ENCODE results near the gene PCDH19. TPM values are rescaled to one million over a fixed set of nuclear protein-coding genes. Genes with fewer than 3 reads are reported as not detected.

The PCDH19 gene
- total RNA-seq, 4 donors from 2014 or later: 0.37 to 1.4 (median 0.60) TPM

DNA sequence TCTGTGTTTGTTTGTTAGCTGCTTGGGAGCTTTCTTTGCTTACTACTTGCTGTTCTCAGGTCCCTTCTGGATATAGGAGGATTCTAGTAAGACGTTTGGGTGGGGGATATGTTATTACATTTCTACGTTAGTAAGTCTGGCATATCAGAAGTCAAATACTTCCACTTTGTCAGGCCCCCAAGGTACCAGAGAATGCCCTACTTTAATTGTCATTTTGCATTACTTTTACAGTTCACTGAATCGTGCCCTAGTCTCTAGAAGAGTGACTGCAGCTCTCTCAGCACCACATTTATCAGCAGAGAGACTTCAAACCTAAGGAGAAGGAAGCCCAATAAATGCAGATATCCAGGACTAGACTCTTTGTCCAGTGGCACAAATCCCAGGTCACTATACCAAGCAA, 54.4 kb downstream of the PCDH19 start:
- H3K27ac ChIP-seq: no peak overlapping the region
- no peaks in the 10 kb centered on the region for H3K27me3 ChIP-seq
- H3K9me3 ChIP-seq: no peaks in the 10 kb centered on the region
- no peak overlapping the region for H3K4me3 ChIP-seq
- no peaks in the 10 kb centered on the region for H3K4me1 ChIP-seq
- no peak for TF ChIP-seq EP300 (IDR thresholded peaks at IDR 0.05; ENCODE audit: low read depth)
- TF ChIP-seq POLR2A (IDR thresholded peaks at IDR 0.05): no peak
- TF ChIP-seq CTCF (IDR thresholded peaks at IDR 0.05): no peak
- TF ChIP-seq POLR2AphosphoS5 (IDR thresholded peaks at IDR 0.05): no peak
- no peaks in the 10 kb centered on the region for H3K36me3 ChIP-seq
- intact Hi-C loops (cut with DNase I; ENCODE audit: low total_unique reads): no loop called here
- in situ Hi-C loops (cut with MboI; ENCODE audit: low pct_ligation_motif_present in 1 of 4, low pct_unique_long_range_greater_than_20kb in 1 of 4, low sequenced_read_pairs in 3 of 4): no loop called here
- DNase-seq: no peak
- WGBS, 2 donors (ENCODE audit: low coverage in 1 of 2): 45 to 48% methylated on average over 2 to 3 of the region's 3 CpGs

GRCh38 chrX:100353326-100353725, 56.7 kb downstream of the PCDH19 start:
- no peak overlapping the region for H3K4me3 ChIP-seq
- H3K4me1 ChIP-seq: no peaks in the 10 kb centered on the region
- no peaks in the 10 kb centered on the region for H3K9me3 ChIP-seq
- H3K27me3 ChIP-seq: no peaks in the 10 kb centered on the region
- in situ Hi-C loops (cut with MboI; ENCODE audit: low pct_ligation_motif_present in 1 of 4, low pct_unique_long_range_greater_than_20kb in 1 of 4, low sequenced_read_pairs in 3 of 4): no loop called here
- no peaks in the 10 kb centered on the region for H3K36me3 ChIP-seq
- 54% methylated on average over 4 of the region's 4 CpGs; no CpG with 5 or more reads in 1 of the 2 donors for WGBS, 2 donors (ENCODE audit: low coverage in 1 of 2)
- intact Hi-C loops (cut with DNase I; ENCODE audit: low total_unique reads): no loop called here
- no peak for DNase-seq
- H3K27ac ChIP-seq: no peak overlapping the region
- TF ChIP-seq POLR2A (IDR thresholded peaks at IDR 0.05) (no peak), CTCF (IDR thresholded peaks at IDR 0.05) (no peak), POLR2AphosphoS5 (IDR thresholded peaks at IDR 0.05) (no peak), EP300 (IDR thresholded peaks at IDR 0.05; ENCODE audit: low read depth) (no peak)

DNA sequence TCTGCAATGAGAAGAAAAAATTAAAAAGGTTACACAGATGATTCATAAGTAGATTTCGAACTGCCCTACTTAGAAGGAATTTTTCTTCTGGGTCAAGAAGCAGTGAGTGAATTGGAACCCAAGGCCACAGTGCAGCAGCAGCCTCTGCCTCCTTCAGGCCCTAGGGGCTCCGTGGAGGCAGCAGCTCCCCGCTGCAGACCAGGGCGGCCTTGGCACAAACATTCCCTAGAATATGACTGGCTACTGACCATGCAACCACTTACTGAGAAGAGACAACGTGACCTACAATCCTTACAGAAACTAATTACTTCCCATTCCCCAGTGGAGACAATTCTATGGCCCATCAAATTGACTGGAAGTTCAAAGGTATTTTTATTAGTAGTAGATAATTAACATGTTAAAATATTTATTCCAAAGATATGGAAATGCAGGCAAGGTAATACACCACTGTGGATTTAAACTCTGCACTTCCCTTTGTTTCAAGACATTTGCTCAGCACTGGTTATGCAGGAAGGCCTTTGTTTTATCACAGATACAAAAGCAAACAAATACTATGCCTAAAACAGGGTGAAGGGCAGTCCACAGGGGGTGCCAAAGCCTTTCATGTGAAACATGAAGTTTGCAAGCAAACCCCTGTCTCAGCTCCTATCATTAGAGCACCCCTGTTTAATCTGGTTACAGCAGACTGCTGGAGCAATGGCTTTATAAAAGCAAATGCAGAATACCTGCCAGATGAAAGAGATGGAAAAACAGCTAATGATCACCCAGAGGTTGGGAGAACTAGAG, 59.2 kb downstream of the PCDH19 start:
- in situ Hi-C loops (cut with MboI; ENCODE audit: low pct_ligation_motif_present in 1 of 4, low pct_unique_long_range_greater_than_20kb in 1 of 4, low sequenced_read_pairs in 3 of 4): no loop called here
- Histone ChIP-seq H3K36me3 (no peaks in the 10 kb centered on the region), H3K27ac (no peak overlapping the region), H3K4me1 (no peaks in the 10 kb centered on the region), H3K4me3 (no peak overlapping the region), H3K27me3 (no peaks in the 10 kb centered on the region), H3K9me3 (no peaks in the 10 kb centered on the region)
- intact Hi-C loops (cut with DNase I; ENCODE audit: low total_unique reads): no loop called here
- 48% methylated on average over 5 of the region's 5 CpGs; no CpG with 5 or more reads in 1 of the 2 donors for WGBS, 2 donors (ENCODE audit: low coverage in 1 of 2)
- DNase-seq: no peak
- TF ChIP-seq CTCF (IDR thresholded peaks at IDR 0.05): no peak
- TF ChIP-seq EP300 (IDR thresholded peaks at IDR 0.05; ENCODE audit: low read depth): no peak
- TF ChIP-seq POLR2A (IDR thresholded peaks at IDR 0.05): no peak
- TF ChIP-seq POLR2AphosphoS5 (IDR thresholded peaks at IDR 0.05): no peak

DNA sequence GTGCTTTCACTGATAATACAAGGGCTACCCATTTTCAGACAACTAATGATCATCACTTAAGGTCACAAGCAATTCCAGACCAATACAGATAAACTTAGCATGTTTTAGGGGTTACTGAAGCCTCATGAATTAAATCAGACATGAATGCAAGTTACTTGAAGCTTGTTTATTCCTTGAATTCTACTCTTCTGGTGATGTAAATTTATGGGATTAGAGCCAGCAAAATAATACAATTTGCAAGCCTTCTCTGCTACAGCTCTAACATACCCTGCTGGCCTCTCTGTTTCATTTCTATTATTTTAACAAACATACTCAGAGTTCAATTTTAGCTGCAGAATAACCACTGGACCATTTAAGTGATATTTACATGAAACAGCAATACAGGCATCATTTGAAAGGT, 60.7 kb downstream of the PCDH19 start:
- no peaks in the 10 kb centered on the region for H3K4me1 ChIP-seq
- no peak overlapping the region for H3K4me3 ChIP-seq
- TF ChIP-seq POLR2A (IDR thresholded peaks at IDR 0.05): no peak
- in situ Hi-C loops (cut with MboI; ENCODE audit: low pct_ligation_motif_present in 1 of 4, low pct_unique_long_range_greater_than_20kb in 1 of 4, low sequenced_read_pairs in 3 of 4) (no loop called here), intact Hi-C loops (cut with DNase I; ENCODE audit: low total_unique reads) (no loop called here)
- H3K9me3 ChIP-seq: no peaks in the 10 kb centered on the region
- DNase-seq: no peak
- no peaks in the 10 kb centered on the region for H3K36me3 ChIP-seq
- no peak overlapping the region for H3K27ac ChIP-seq
- no peaks in the 10 kb centered on the region for H3K27me3 ChIP-seq

- Histone ChIP-seq H3K9me3 (no peaks in the 10 kb centered on the region), H3K4me3 (no peak overlapping the region), H3K27me3 (no peaks in the 10 kb centered on the region), H3K36me3 (no peaks in the 10 kb centered on the region), H3K4me1 (no peaks in the 10 kb centered on the region), H3K27ac (no peak overlapping the region)
- WGBS, 2 donors (ENCODE audit: low coverage in 1 of 2): 53% methylated on average over 4 of the region's 4 CpGs; no CpG with 5 or more reads in 1 of the 2 donors
- DNase-seq: no peak
- TF ChIP-seq POLR2A (IDR thresholded peaks at IDR 0.05): no peak
- in situ Hi-C loops (cut with MboI; ENCODE audit: low pct_ligation_motif_present in 1 of 4, low pct_unique_long_range_greater_than_20kb in 1 of 4, low sequenced_read_pairs in 3 of 4): no loop called here
- intact Hi-C loops (cut with DNase I; ENCODE audit: low total_unique reads): no loop called here
Measured at GRCh38 chrX:100341142-100341510, 68.9 kb downstream of the PCDH19 start.
